Measurements from ENCODE around the gene CAMKMT.

Gene CAMKMT

DNA sequence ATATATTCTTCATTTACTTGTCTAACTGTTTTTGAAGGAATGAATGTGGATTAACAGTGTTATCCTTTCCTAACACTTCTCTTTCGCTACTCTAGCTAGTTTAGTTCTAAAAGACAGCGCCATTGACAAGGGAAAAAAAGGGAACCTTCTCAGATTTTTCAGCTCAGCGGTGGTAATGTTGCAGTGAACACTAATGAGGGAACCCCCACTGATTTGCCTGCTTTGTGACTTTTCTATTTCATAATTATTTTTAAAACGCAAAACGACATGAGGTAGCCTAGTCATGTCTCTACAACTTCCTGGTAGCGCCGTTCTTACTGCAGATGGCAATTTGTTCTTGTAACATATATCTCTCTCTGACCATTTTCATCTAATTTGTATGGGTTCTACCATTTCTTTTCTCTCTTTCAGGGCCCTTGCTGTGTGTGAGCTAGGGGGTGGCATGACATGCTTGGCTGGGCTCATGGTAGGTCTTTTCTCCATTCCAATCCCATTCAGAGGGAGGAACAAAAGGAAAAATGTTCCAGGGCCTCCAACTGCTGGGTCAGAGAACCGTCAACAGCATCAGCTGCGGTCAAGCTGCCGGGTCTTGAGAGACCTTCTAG is 344.2 kb downstream of the CAMKMT start:
- no peak for DNase-seq

DNA sequence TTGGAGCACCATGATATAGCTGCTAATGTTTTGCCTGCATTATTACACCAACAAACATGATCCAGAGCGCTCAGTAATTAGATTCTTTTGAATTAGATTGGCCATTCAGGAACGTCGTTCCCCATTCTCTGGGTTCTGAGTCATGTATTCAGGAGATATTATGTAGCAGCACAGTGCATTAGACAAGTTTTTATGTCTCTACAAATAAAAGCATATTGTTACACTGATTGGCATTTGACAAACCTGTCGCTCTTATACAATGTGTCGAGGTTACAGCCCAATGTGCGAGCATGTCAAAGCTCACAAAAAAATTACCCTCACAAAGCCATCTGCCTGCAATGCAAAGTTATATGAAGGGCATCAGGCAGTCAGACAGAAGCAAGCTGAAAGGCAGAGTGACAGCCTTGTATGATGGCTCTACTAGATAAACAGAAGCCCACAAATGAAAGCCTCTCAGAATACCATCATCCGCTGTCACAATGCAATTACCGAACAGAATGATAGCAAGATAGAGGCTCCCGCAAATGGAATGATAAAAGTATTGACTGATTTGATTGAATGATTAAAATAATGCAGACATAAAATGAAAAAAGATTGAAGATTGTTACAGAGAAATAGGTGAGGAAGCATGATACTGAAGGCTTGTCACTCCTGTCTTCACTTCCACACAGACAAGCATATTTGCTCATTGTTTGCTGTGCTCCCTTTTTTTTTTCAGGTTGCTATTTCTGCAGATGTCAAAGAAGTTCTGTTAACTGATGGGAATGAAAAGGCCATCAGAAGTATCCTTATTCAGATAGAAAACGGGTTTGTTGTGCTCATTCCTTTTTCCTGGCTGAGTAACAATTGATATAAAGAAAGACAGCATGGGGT is 345.2 kb downstream of the CAMKMT start:
- DNase-seq: no peak

DNA sequence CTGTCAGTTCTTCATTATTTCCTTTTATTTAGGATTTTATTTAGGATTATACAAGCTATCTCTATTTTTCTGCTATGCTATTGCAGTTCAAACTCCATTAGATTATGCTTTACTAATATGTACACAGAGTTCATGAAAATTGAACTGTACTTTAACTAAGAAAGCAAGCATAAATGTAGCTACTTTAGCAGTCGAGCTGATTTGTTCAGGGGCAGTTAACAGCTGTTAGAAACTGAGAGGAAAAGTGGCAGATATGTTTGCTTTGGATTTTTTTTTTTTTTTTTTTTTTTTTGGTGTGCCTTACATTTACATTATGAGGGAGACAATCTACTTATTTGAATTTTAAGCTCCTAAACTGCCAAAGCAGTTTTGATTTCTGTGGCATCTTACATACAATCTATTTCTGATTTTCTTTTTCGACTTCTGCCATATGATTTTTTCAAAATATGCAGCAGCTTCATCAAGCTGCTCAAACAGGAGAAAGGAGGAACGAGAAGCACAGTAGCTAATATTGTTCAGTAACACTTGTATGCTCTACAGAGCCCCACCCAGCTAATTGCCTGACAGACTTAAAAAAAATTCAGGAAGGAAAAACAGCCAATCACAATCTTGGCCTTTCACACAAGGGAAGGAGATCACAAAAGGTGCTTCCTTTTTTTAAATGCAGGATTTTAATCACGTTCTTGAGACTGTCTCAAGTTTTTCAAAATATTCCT is 346.4 kb downstream of the CAMKMT start:
- no peak for DNase-seq

DNA sequence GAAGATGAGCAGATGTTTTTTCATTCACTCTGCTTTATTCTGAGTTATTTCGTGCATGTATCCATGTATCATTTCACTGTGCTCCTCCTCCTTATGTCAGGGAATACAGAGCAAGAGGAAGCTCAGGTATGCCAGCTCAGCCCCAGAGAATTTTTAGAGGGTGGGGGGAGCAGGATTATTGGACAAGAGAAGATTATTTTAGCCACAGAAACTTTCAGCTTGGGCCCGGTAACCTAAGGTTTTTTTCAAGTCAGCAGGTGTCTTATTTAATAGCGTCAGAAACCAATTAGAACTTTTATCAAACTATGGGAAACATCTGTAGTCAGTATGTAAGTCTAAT is 346.9 kb downstream of the CAMKMT start:
- no peak for DNase-seq

DNA sequence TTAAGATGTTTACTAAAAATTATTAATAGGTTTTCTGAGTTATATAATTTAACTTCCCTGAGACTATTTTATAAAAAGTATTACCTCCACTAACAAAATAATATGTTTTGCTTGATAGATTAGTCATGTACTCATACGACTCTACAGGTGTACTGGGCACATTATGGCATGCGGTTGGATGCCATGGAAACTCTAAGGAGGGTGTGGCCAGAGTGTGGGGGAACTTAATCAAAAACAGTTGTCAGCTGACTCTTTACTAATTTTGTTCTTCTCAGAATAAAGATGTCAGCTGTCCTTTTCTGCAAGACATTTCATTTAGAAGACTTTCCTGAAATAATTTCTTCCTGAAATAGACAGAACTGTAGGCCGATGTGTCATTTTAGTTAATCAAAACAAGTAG is 351.4 kb downstream of the CAMKMT start:
- DNase-seq: no peak

DNA sequence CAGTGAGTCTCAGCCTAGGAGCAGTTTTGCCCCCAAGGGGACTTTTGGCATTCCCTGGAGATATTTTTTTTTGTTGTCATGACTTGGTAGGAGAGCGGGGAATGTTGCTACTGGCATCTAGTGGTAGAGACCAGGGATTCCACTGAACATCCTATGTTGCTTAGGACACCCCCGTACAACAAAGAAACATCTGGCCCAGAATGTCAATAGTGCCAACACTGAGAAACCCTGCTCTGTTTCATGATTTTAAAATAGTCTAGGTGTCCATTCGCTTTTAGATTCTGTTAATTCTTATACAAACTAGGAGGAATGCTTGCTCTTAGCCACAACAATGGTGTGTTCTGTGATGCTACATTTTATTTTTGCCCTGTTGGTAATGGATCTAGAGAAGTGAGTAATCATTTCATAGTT is 353.9 kb downstream of the CAMKMT start:
- DNase-seq: peak; percentile 68

DNA sequence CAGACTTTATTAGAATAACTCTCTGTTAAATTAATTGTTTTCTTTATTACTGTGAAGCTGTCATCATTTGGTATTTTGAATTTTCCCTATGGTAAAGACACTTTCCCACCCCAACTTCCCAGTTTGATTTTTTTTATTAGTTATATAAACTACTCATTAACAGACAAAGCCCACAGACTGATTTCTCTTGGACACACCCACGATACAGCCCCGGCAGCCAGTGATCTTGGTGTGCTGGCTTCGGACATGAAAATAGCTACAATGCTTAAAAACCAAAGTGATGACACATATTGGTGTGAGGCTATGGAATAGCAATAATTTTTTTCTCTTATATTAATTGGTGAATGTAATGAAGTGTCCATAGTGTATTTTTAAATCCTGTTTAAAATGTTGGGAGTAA is 354.4 kb downstream of the CAMKMT start:
- no peak for DNase-seq

DNA sequence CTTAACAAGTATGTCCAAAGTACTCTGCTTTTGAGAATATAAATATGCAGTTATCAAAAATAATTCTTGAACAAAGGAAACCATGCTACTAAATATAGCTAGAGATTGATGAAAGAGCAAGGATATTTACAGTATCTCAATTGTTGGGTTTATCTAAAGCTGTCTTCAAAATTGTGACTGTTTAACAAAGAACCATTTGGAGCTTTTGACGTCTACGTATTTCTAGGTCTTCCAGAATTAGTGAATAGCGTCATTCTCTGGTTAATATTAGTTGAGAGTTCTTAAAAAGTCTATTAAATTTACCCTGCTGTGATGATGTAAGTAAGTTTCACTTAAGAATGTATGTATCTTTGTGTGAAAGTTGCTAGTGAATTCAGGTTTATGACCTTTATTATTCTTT is 356.7 kb downstream of the CAMKMT start:
- DNase-seq: no peak

DNA sequence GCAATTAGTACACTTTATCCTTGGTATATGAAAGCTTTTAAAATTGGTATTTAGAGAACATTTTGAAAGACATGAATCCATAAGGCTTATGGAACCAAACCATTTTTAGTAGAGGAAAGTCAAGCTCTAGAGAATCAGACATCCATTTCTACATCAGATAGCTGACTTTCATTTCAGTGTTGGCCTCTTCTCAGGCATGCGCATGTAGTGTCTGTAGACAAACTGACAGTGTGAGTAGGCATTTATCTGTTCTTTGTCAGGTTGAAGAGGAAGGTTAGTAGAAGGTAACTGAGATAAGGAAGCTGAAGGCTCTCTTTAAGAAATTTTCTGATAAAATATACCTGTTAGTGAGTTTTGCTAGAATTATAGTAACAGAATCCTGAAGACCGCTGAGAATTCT is 357.8 kb downstream of the CAMKMT start:
- no peak for DNase-seq

DNA sequence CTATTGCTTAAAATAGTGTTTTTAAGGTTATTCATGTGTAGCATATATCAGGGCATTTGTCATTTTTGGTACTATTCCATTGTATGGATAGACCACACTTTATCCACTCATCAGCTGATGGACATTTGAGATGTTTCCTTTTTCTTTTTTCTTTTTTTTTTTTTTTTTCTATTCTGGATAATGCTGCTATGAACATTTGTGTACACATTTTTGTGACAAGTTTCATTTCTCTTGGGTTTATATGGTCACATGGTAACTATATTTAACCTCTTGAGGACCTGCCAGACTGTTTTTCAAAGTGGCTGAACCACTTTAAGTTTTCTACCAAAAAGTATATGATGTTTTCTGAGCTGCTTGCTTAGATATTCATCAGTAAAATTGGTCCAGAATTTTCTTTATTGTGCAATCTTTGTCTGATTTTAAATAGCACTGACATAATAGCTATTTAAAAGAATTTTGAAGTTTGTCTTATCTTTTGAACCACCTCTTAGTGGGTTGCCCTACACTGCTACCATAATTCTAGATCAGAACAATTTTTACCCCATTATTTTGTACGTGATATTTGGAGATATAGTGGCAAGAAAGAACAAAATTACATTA is 360.4 kb downstream of the CAMKMT start:
- DNase-seq: peak; percentile 12

DNA sequence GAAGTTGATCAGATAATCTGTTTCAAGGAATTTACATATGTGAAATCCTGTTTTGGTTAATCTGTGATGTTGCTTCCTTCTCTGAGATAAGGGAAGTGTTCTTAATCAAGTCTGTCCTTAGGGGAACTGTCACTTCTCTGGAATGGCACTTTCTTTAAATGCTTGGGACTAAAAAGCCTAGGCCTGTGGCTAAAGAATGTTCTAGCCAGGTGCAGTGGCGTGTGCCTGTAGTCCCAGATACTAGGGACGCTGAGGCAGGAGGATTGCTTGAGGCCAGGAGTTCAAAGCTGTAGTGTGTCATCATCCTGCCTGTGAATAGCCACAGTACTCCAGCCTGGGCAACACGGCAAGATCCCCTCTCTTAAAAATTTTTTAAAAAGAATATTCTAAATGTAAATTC is 362.2 kb downstream of the CAMKMT start:
- no peak for DNase-seq

DNA sequence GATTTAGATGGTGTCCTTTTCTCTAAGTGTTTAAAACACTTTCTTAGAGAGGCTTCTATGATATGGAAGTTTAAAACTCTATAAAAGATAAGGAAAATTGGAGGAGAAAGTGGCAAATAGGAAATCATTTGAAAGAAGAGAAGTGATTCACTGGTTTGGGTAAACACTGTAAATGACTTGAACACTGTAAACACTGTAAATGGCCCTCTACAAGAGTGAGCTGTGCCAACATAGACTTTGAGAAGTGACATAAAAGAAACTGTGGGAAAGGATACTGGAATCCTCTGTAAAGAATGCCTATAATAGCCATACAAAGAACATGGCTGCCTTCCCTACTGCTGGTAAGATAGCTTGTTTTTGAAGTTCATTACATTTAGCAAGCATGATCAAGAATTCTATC is 368.8 kb downstream of the CAMKMT start:
- no peak for DNase-seq

DNA sequence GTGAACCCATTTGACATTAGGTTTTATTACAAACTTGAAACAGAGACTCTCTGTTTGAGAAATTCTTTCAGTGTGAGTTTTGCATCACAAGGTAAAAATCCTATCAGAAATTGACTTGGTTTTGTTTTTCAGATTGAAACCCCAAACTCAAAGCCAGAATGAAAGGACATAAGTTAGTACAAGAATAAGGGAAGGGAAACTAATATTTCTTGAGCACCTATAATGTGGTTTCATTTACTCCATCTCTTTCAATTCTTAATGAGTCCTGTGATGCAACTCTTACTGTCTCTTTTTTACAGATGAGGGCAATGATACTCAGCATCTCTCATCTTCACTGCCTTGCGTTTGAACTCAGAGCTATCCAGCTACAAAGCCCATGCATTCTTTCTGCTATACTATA is 369.8 kb downstream of the CAMKMT start:
- DNase-seq: no peak

DNA sequence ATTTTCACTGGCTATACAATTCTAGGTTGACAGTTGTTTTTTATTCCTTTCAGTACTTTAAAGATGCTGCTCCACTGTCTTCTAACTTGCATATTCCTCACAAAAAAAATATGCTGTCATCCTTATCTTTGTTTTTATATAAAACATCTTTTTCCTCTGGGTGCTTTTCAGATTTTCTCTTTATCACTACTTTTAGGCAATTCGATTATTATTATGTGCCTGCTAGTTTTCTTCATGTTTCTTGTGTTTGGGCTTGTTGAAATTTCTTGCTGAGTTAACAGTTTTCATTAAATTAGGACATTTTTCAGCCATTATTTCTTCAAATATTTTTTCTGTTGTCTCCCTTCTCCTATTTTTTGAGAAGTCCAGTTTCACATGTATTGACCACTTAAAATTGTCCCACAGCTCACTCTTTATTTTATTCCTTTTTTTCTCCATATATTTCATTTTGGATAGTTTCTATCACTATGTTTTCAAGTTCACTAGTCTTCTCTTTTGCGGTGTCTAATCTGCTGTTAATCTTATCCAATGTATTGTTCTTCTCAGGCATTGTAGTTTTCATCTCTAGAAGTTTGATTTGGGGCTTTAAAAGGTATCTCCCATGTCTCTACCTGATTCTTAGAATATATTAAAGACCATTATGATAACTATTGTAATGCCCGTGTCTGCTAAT is 374.7 kb downstream of the CAMKMT start:
- DNase-seq: no peak

DNA sequence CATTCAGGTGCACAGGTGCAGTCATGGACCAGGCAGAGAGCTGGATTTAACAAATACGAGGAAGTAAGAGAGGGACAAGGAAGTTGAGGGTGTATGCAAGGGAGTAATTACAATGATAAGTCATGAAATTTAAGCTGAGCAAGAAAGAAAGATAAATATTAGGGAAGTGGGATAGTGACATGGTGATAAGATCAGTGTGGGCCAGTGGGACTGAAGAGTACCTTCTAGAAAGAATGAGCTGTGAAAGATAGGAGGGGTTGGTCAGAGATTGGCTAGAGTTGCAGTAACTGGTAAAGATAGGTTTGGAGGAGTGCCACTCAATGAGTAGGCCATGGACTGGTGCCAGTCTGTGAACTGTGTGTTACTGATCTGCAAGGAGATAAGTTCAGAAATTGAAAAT is 378.9 kb downstream of the CAMKMT start:
- no peak for DNase-seq

DNA sequence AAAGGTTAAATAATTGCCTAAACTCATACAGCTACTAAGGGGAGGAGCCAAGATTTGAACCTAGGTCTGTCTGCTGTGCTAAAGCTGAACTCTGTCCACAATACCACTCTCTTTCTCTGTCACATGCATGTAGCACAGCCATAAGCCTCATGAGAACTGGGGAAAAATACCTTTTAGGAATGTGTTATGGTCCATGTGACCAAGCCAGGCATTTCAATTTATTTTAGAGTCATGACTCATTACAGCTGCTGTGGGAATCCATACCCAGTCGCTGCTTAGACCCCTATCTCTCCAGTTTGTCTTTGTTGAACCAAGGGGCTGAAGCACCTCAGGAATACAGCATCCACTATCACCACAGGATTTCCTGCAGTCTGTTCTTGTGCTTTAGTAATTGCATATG is 379.8 kb downstream of the CAMKMT start:
- DNase-seq: no peak

DNA sequence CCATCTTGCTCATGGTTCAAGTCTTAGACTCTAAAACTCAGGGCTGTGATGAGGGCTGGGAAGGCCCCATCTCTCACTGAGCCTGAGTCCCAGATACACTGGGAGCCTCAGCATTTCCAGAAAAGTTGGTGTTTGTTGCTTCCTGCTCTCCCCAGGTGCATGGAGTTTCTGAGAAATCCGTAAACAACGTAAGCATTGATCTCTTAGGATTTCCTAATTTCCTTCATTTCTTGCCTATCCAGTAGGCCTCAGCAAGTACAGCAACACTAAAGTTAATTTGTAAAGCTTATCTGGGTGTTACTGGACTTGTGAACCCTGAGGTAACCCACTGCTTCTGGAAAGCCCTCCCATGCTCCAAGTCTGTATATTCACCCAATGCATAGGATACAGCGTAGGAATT is 380.3 kb downstream of the CAMKMT start:
- no peak for DNase-seq

DNA sequence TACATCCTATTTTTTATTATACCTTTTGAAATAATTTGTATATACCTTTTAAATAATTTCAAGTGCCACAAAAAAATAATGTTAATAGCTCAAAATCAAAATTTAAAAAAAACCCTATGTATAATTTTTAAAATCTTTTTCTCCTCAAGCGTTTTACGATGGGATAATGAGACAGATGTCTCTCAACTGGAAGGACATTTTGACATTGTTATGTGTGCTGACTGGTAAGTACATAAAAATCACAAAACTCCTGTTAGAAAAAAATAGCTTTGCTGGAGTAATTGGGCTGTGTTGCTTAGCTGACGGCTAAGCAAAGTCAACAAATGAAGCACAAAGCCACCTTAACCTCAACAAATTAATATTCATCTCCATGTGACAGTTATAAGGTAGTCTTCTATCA is 381.7 kb downstream of the CAMKMT start:
- no peak for DNase-seq

DNA sequence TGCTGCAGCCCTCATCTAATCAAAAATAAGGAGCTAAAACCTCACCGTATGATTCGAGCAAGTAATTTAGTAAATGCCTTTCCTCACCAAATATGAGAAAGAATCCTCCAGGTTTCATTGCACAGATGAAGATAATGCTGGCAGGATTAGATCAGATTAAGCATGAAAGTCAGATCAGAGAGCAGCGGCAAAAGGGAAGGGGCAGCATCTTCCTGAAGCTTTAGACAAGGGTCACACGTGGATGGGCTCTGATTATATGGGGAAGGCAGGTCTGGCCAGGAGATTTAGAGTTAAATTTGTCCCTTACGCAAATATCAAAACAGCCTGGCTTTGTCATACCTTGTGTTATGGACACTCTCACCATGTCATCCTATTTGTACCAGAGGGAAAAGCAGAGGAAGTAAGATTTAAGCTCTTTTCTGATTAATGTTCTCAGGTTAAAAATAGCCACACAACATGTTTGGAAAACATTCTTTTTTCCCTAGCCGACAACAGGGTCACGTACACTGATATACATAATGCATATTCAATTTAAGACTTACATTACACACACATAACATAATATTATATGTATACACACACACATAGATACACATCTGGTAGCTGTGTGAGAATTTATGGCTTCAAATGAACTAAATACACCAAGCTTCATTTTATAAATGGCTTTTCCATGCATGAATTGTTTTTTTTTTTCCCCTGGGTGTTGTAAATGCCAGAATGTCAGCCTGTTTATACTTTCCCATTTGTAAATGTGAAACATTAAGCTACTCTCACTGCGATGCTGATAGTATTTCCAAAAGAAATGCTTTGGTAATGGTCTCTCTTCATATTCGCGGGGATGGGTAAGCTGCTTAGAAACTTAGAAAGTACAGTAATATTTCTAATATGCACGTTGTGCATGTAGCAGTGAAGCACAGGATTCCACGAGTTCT is 383.5 kb downstream of the CAMKMT start:
- no peak for DNase-seq

DNA sequence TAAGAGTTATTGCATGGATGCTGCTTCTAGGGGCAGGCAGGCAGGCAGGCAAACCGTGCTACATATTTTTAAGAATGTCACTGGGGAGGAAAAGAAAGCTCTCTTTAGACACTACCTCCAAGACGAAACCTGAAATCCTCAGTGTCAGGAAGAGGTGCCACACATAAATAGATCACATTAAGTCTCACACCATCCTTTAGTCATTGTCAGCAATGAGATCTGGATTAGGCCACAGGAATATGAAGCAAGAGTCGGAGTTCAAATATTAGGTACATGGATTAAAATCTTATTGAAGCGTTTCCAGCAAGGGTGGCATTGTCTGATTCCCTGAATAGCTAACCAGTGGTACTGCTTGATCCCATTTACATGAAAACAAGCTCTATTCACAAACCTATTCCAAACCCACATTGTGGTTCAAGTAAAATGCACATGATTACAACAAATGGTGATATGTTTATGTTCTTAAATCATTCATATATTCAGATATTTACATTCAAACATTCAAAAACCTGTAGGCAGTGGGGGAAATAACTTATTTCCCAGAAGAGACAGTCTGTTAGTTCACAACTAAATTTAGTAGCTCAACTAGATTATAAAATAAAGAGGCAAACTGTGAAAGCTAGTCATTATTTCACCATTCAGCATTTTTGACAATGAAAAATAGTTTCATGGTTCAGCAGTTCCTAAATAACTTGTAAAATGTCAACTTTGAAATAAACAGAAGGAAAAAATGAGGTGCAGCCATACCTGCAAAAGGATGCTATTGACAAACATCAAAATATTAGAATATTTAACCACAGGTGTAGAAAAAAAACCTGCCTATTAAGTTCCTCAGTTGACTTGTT is 384.4 kb downstream of the CAMKMT start:
- no peak for DNase-seq
